IPS-15b (cell line): ENCODE measurements around the gene MECR.
"Not testable (repeated sequence)": the region's sequence is repeated elsewhere in the genome, so short reads cannot be mapped to it uniquely, and the experiment has no call there.

Source experiments
- H3K27me3 ChIP-seq: one replicate; pipeline ENCODE4 v1.6.1; 2013; ENCODE audit warnings: low read length; ENCODE audit not compliant: control insufficient read depth, insufficient read depth
- H3K36me3 ChIP-seq: one replicate; pipeline ENCODE4 v1.6.1; 2013; ENCODE audit warnings: low read length; ENCODE audit not compliant: control insufficient read depth, insufficient read depth
- H3K4me1 ChIP-seq: one replicate; pipeline ENCODE4 v1.6.1; 2013; ENCODE audit warnings: mild to moderate bottlenecking, low read length; ENCODE audit not compliant: control insufficient read depth, insufficient read depth
- H3K4me3 ChIP-seq: one replicate; pipeline ENCODE4 v1.5.1; 2013; ENCODE audit warnings: low read depth, low read length
- H3K9ac ChIP-seq: one replicate; pipeline ENCODE4 v1.6.1; 2013; ENCODE audit warnings: low read depth, mild to moderate bottlenecking, low read length
- H3K9me3 ChIP-seq: one replicate; pipeline ENCODE4 v1.6.1; 2013; ENCODE audit warnings: mild to moderate bottlenecking, low read length; ENCODE audit not compliant: control insufficient read depth, insufficient read depth

Gene MECR

DNA sequence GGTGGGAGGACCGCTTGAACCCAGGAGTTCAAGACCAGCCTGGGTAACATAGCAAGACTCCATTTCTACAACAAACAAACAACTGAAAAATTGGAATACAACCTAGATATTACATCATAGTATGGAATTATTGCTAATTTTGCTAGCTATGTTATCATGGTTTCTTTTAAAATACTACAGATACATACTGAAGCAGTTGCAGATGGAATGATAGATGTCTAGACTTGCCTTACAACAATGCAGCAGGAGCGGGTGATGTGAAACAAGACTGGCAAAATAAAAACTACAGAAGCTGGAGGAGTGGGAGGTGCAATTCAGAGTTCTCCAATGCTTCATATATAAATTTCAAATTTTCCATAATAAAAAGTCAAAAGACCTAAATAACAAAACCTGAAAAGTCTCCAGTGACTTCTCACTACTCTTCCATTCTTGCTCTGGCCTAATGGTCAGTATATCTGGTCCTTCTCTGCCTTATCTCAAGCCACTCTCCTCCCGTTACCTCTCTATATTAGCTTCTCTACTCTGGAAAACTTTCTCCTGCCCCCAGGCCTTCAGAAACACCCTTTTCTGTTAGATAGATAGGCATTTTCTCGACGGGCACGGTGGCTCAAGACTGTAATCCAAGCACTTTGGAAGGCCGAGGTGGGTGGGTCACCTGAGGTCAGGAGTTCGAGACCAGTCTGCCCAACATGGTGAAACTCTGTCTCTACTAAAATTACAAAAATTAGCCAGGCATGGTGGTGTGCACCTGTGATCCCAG lies 78.5 kb downstream of the MECR start:
- Histone ChIP-seq H3K9ac (no peak overlapping the region), H3K4me1 (no peaks in the 10 kb centered on the region), H3K9me3 (no peaks in the 10 kb centered on the region), H3K4me3 (no peak overlapping the region), H3K27me3 (no peaks in the 10 kb centered on the region), H3K36me3 (peaks cover 71% of the 10 kb centered on the region)

DNA sequence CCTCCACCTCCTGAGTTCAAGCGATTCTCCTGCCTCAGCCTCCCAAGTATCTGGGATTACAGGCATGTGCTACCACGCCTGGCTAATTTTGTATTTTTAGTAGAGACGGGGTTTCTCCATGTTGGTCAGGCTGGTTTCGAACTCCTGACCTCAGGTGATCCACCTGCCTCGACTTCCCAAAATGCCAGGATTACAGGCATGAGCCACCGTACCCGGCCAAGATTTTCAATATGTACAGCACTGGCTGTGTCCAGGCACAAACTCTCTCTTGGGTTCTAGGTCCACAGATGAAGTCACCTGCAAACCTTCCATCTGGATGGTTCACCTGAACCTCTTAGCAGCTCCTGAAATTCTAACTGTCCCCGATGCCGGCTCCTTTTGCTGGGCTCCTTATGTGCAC lies 80.4 kb downstream of the MECR start:
- H3K4me1 ChIP-seq, H3K4me3 ChIP-seq, H3K27me3 ChIP-seq, H3K9ac ChIP-seq, H3K9me3 ChIP-seq: not testable (repeated sequence)
- peaks cover 74% of the 10 kb centered on the region for H3K36me3 ChIP-seq

DNA sequence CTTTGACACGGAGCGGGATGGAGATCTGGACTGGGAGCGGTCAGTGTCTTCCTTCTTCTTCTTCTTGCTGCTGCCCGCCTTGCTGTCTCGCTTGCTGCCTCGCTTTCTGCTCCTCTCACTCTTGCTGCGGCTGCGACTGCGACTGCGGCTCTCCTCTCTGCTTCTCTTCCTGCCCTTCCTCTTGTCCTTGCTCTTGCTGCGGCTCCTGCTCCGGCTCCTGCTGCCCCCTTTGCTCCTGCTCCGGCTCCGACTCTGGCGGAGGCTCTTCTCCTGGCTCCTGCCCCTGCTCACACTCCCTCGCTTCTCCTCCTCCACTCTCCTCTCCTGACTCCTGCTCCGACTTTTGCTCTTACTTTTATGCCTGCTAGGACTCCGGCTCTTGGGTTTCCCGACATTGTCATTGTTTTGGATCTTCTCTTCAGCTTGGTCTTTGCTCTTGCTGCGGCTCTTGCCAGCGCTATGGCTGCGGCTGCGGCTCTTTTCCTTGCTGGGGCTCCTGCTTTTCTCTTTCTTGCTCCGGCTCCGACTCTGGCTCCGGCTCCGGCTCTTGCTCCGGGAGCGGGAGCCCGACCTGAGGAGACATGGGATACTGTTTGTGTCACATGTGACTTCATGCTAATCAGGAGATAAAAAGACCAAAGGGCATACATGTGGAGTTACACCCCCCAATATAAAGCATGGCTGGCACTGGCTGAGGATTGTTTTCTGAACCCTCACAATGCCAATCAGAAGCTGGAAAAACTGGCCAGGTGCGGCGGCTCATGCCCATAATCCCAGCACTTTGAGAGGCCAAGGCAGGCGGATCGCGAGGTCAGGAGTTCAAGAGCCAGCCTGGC lies 81.9 kb downstream of the MECR start:
- no peaks in the 10 kb centered on the region for H3K4me1 ChIP-seq
- H3K4me3 ChIP-seq, result no peak overlapping the region
- peaks cover 61% of the 10 kb centered on the region for H3K36me3 ChIP-seq
- no peaks in the 10 kb centered on the region for H3K9me3 ChIP-seq
- H3K27me3 ChIP-seq, result no peaks in the 10 kb centered on the region
- no peak overlapping the region for H3K9ac ChIP-seq

DNA sequence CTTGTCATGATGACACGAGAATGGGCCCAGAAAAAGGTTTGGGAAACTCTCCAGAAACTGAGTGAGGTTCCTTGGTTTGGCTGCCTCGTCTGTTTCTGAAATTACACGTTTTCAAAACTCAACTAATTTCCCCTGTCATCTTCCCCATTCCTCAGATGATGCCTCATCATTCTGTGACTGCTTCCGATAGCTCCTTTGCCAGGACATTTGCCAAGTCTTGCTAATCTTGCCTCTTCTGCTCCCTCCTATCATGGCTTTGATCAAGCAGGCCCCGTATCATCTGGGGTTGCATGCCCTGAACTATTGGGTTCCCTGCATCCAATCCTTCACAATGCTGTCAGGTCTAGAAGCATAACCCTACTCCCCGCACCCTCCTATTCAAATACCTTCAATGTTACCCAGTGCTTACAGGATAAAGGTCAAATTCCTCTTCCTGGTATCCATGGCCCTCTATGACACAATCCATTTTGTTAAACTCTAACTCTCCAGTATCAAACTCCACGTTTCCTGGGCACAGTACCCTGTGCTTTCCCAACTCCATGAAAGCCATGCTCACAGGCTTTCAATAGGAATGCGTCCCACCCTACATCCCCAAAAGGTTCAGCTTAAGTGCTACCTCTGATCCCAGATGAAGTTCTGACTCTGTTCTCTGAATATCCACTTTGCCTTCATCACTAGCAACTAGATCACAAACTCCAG lies 84.8 kb downstream of the MECR start:
- Histone ChIP-seq H3K9me3 (no peaks in the 10 kb centered on the region), H3K36me3 (peaks cover 38% of the 10 kb centered on the region), H3K4me1 (no peaks in the 10 kb centered on the region), H3K9ac (no peak overlapping the region), H3K27me3 (no peaks in the 10 kb centered on the region), H3K4me3 (no peak overlapping the region)

DNA sequence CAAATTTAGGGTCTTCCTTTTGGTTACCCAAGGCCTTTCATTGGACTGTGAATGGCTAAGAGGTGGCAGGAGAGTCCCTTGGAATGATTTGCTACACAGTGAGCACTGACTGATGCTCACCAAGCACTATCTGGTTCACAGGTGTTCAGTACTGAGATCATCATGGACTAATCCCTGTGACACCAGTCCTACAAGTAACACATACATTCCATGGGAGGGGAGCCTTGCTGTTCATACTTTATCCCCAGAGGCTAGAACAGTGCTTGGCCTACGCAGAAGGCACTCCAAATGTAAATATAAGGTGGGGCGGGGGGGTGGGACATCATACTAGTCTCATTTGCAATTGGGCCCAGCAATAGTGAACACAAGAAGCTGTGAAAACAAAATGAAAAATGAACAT lies 86.6 kb downstream of the MECR start:
- H3K4me3 ChIP-seq, result no peak overlapping the region
- no peak overlapping the region for H3K9ac ChIP-seq
- H3K9me3 ChIP-seq, result no peaks in the 10 kb centered on the region
- H3K27me3 ChIP-seq, result no peaks in the 10 kb centered on the region
- no peaks in the 10 kb centered on the region for H3K4me1 ChIP-seq
- peaks cover 23% of the 10 kb centered on the region for H3K36me3 ChIP-seq

DNA sequence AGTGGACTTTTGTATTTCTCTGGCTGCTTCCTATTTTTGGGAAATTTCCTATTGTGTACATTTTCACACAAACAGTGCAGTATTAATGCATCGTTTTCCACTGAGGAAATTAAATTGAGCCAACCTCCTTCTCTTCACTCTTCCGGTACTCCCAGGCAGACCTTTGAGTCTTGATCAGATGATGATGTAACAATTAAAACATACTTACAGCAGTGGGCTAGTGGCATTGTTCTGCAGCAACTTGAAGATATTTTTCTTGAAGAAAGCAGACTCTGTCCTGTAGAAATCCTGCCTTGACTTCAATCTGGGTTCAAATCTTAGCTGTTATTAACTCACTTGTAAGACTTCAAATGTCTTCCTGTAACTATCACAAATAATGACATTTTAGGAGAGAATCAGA lies 88.0 kb downstream of the MECR start:
- H3K4me1 ChIP-seq, result no peaks in the 10 kb centered on the region
- no peaks in the 10 kb centered on the region for H3K27me3 ChIP-seq
- peaks cover 9% of the 10 kb centered on the region for H3K36me3 ChIP-seq
- H3K4me3 ChIP-seq, result no peak overlapping the region
- H3K9me3 ChIP-seq, result no peaks in the 10 kb centered on the region
- no peak overlapping the region for H3K9ac ChIP-seq
